HG02870 (cell line): ENCODE results near the gene RIPOR3.

Source experiments
- ATAC-seq: cut with Tn5 transposase; IDR thresholded peaks from one replicate; pipeline ENCODE4 v1.9.1; 2021; ENCODE audit warnings: mild to moderate bottlenecking, moderate library complexity; ENCODE audit not compliant: unreplicated experiment

Gene RIPOR3

DNA sequence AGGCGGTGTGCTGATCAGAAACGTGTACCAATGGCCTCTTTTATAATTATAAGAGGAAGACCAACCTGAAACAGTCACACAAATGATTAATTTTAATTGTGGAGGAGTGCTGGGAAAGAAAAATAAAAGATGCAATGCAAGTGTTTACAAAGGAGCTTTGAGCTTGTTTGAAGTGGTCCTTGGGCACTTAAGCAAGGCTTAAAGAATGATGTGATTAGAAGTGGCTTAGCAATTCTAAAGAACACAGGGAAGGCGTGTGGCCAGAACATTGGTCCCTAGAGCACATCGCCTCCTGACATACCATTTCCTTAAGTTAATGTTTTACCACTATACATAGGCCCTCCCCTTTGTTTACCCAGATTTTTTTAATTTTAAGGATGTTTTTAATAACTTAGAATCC lies 155.0 kb downstream of the RIPOR3 start:
- ATAC-seq: no peak
